GM21723 (cell line): ENCODE data around the gene RPS6KA2.

Experiments
- ATAC-seq: cut with Tn5 transposase; IDR thresholded peaks from one replicate; pipeline ENCODE4 v1.9.1; 2021; ENCODE audit warnings: mild to moderate bottlenecking, moderate library complexity; ENCODE audit not compliant: unreplicated experiment

Gene RPS6KA2

DNA sequence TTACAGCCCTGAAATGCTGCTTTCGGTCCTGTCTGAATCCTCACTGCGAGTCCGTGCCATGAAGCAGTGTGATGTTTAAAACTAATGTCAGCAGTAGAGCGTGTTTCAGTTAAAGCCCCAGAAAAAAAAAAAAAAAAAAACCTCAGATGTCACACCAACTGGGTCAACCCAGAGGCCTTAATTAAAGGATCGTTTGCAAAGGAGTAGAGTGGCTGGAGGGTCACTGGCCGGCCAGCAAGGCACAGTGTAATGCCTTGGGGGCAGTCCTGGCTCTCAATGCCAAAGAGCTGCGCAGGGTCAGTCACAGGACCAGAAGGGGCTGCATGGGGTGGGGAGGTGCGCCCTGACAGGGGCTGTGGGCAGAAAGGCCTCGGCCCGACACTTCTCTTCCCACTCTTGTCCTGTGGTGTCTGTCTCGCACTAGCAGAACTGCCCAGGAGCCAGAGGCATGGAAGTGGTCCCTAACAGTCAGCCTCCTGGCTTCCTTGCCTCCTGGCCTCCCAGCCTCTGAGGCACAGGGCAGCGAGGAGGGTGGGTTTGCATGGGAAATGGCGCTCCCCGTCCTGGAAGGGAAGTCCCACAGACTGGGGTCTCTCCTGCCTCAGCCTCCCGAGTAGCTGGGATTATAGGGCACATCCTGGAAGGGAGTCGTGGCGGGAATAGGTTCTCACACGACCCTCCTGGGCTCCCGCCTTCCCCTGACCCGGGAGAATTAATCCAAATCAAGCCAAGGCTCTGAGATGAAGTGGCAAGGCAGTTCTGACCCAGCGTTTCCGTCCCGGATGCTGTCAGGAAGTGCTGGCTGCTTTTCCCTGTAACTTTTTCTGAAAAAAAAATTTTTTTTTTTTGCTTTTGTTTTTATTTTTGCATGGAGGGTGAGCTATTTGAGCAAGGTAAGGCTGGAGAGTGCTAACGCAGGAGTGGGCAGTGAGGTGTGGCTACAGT, 190.6 kb downstream of the RPS6KA2 start:
- ATAC-seq, result no peak

DNA sequence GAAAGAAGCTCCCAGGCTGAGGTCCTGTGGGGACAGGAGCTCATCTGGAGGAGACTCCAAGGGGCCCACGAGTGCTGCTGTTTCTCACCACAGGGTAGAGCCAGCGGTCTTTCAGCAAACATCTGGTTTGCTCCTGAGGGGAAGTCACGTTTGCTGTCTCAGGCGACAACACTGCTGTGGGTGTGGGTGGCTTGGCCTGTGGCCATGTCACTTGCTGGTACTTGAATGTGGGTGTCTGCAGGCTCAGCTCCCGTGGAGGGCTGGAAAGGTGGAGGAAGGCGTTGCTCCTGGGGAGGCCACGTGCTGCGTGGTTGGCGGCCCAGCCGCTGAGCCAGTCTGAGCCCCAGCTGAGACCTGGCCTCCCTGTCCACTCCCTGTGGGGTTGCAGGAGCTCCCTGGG, 191.5 kb downstream of the RPS6KA2 start:
- ATAC-seq, result no peak

DNA sequence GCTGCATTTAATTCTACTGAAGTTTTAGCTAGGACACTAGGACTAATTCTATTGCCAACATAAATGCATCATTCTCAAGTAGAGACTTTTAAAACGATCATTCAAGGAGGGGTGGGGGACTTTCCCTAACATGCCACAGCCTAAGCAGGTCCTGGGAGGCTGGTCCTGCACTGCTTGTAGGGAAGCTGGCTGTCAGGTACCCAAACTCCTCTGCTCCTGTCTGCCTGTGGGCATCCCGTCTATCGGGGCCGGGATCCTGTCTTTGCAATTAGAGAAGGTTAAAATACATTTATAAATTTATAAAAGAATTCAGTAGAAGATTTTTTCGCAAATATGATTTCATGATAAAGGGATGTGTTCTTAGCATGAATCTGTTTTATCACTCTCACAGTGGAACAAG, 192.7 kb downstream of the RPS6KA2 start:
- ATAC-seq, result no peak

DNA sequence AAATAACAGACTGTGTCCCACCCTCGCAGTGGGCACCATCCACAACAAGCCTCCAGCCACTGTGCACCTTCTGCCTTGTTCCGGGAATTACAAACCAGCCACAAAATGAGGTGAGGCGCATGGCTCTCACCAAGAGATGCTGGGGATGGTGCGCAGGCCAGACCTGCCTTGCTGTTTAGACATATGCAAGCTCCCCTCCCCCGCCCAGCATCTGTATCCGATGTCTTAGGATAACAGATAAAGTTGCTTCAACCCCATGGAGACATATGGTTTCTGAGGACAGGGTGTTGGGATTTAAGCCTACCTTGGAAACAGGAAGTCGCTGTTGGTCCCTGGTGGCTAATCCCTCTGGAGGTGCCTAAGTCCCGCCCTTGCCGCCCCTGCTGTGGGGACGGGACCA, 194.0 kb downstream of the RPS6KA2 start:
- ATAC-seq, result no peak

DNA sequence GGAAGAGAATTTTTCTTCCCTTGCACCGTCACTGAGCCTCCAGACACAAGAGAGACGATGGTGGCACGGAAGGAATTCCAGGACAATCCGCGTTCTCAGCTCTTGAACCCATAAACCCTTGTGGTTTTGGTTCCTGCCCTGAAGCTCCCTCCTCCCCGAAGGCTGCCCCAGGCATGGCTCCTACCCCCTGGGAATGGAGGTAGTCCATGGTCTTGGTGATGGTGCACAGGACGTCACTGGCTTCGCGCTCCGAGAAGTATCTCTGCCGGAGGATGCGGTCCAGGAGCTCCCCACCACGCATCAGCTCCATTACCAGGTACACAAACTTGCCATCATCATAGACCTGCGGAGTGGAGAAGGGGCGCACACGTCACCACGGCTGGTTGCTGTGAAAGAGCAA, 196.8 kb downstream of the RPS6KA2 start:
- no peak for ATAC-seq

DNA sequence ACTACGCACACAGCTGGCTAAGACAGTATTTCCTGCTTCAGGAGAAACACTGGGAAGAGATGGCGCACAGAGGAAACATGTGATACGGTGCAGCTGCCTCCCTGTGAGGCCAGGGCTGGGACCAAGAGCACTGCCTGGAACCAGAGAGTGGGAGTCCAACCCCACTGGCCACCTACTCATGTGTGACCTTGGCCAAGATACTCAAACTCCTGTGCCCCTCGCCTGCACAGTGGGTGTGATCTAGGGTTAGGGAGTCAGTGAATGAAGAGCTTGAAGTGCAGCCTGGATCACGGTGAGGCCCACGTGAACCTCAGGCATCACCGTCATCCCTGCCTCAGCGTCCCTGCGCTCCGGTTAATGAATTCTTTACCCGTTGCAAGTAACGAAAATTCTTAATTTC, 202.6 kb downstream of the RPS6KA2 start:
- no peak for ATAC-seq

DNA sequence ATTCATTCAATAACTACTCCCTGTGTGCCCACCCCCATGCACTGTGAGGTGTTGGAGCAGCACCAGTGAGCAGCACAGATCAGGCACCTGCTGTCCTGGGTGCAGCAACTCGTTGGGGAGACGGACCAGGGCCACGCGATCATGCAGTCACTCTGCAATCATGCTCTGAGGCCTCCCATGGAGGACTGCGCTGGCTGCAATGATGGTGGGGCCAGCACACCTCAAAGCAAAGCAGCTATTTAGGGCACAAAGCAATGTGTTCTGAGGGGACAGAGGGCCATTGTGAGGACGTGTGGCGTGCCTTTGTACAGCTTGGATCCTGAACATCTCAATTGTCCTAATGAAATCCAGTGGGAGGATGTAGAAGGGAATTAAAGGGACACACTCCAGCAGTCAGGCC, 203.3 kb downstream of the RPS6KA2 start:
- no peak for ATAC-seq

DNA sequence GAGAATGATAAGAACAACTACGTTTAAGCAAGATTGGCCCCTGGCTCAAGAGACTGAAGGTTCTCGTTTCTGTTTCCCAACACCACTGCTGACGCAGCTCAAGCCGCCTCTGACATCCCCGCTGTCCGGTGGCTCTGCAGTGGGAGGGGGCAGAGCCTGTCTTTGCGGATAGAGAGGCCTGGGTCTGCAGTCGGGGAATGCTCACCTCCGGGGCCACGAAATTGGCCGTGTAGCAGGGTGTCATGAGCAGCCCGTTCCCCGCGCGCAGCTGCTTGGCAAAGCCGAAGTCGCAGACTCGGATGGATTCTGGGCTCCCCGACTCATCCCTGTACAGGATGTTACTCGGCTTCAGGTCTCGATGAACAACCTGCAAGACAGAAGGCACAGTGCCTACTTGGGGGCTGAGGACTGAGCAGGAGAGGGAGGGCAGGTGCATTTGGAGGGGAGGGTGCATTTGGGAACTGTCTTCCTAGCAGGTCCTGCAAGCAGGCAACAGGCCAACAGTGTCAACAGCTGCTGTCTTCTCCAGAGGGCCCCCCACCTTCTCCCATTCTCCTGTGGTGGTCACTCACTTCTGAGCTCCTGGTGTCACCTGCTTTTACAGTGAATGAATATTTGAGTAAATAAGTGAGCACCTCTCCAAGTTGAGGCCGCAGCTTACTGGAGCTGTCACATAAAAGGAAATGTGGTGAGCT, 203.9 kb downstream of the RPS6KA2 start:
- ATAC-seq, result no peak

DNA sequence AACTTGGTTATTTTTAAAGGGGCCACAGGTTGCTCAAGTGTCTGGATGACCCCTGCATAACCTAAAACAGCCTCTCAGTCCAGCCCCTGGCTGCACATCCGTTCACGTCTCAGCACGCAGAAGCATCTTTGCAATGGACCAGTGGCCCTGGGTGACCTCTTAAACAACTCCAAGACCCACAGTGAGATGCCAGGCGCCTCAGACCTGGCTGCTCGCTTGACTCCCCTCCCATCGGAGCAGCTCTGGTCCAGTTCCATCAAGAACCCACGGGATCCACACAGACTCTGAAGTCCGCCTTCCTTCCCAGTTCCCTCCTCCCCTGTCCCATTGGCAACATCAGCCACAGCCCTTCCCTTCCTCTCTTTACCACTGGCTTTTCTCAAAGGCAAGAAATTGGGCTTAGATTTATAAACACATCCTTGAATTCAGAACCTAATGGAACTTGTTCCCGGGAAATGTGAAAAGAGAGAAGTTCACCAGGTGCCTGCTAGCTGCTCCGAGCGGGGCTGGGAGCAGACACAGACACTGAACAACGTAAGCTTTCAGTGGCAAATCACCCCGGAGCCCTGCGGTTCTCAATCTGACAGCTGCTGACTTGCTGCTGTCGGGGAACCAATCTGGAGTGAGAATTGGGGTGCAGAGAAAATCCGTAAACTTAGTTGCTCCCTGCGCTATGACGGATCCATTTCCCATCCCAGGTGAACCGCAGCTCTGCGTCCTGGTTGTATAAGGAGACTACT, 204.7 kb downstream of the RPS6KA2 start:
- no peak for ATAC-seq

DNA sequence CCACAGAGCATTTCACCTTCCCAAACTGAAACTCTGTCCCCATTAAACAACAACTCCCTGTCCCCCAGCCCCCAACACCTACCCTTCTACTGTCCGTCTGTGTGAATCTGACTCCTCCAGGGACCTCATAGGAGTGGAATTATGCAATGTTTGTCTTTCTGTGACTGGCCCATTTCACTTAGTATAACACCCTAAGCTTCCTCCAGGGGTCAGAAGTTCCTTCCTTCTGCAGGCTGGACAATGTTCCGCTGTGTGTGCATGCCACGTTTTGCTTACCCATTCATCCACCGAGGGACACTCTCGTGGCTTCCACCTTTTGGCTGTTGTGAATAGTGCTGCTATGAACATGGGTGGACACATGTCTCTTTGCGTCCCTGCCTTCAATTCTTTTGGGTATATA, 206.7 kb downstream of the RPS6KA2 start:
- ATAC-seq, result no peak

DNA sequence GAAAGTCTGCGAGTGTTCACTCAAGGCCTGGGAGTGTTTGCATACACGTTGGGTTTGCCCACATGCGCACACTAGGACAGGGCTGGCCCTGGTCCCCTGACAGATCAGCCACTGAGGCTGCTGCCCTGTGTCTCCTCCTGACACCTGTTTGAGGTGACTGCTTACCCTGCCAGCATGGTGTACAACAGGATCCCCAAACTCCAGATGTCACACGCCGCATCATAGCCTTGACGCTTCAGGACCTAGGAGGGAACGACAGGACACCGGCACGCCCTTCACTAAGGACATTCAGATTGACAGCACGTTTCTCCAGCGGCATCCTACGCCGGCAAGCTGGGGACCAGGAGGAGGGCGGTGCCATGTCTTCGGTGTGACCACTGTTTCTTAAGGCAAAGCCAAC, 207.3 kb downstream of the RPS6KA2 start:
- peak; percentile 15 for ATAC-seq

DNA sequence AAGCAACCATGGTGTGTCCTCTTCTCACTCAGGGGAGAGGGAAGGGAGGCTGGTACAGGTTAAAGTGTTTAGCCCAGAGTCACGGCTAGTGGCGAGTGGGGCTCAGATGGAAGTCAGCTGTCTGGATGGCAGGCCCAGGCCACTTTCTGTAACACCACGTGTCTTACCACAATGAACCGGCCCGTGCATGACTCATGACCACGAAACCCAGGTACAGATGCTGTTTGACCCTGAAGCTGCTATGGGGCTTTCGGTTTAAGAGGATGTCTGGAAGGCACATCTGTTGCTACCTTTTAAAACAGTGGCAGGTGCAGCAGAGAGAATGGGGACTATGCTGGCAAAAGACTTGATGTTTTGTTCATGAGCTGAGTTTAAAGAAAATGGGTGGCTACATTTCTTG, 207.8 kb downstream of the RPS6KA2 start:
- peak; percentile 98 for ATAC-seq

DNA sequence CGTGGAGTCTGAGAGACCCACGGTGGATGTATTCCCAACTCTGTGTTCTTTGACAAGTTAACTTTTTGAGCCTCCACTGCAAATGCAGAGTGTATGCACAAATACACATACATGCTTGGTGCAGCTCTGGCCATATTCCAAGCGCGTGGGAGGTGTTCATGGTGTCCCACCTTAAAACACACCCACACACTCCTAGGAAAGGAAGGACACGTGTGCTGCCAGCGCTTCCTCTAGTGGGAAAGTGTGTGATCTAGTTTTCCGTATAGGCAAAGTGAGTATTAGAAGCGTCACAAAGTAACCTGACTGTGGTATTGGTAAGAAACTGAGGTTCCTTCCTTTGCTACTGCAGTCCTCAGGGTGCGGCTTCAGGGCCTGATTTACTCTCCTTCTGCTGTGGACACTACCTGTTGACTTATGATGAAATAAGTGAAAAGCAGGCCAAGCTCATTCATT, 208.3 kb downstream of the RPS6KA2 start:
- ATAC-seq, result no peak

DNA sequence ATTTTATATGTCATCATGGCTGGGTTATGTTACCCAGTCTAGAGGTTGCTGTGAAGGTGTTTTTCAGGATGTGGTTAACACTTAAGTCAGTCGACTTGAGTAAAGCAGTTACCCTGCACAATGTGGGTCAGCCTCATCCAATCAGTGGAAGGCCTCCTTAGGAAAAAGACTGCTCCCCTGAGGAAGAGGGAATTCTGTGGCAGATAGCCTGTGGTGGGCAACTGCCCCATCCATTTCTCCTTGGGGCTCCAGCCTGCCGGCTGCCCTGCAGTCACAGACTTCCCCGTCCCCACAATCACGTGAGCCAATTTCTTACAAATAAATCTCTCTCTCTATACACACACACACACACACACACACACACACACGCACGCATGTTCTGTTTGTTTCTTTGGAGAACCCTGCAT, 209.8 kb downstream of the RPS6KA2 start:
- no peak for ATAC-seq

DNA sequence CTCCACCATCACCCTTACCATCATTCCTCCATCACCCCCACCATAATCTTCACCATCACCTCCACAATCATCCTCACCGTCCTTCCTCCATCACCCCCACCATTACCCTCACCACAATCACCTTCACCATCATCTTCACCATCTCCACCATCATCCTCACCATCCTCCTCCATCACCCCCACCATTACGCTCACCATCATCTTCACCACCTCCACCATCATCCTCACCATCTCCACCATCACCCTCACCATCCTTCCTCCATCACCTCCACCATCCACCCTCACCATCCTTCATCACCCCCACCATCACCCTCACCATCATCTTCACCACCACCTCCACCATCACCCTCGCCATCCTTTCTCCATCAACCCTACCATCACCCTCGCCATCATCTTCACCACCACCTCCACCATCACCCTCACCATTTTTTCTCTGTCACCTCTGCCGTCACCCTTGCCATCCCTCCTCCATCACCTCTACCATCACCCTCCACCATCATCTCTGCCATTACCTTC, 211.2 kb downstream of the RPS6KA2 start:
- no peak for ATAC-seq

DNA sequence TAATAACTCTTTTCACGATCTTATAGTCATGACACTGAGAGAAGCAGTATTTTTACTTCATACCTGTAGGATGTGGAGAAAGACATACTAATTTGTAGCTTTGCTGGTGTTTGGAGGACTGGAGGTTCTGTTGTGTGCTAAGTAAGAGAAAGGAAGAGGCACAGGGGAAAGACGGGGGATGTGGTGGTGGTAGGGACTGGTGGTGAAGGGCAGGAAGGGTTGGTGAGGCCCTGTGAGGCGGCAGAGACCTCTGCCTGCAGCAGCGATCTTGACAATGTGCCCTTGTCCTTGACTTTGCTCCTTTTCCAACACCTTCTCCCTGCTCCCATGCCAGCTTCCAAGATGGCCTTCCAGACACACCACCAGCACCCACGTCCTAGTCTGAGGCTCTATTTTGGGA, 211.7 kb downstream of the RPS6KA2 start:
- ATAC-seq, result no peak

DNA sequence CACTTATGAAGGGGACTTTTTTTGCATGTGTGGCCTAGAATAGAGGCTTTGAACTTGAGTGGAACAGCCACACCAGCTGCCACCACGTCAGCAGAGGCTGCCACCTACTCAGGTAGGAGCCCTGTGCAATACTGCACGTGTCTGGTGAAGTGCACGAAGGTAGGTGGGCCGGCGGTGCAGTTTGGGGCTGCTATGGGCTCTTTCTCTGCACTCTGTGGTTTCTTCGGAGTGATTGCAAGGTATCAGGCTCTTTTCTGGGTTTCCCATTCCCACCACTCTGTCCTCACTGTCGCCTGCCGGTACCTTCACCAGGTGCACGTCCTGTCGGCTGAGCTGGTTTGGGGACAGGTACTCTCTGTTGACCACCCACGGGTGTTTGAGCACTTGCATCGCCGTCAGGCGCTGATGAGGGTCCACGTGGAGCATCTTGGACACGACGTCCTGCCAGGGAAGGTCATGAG, 213.5 kb downstream of the RPS6KA2 start:
- ATAC-seq, result no peak

DNA sequence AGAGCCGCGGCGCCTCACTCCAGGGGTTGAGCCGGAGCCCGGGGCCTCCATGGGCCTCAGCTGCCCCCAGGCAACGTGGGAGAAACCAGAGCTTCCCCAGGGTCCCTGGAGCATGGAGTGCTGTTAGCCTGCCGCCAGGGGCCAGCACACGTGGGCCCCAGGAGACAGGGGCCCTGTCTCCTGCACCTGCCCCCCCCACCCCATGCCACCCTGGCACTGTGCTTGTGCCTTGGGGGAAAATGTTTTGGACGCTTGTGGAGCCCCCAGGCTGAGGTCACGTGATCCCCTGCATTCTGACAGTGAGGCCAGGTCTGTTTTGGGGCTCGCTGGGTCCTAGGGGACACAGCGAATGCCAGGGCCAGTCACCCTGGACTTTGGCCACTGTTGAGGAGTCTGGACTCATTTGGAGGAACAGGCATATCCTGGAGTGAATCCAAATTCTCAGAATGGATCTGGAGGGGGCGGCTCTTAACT, 214.1 kb downstream of the RPS6KA2 start:
- ATAC-seq, result no peak

DNA sequence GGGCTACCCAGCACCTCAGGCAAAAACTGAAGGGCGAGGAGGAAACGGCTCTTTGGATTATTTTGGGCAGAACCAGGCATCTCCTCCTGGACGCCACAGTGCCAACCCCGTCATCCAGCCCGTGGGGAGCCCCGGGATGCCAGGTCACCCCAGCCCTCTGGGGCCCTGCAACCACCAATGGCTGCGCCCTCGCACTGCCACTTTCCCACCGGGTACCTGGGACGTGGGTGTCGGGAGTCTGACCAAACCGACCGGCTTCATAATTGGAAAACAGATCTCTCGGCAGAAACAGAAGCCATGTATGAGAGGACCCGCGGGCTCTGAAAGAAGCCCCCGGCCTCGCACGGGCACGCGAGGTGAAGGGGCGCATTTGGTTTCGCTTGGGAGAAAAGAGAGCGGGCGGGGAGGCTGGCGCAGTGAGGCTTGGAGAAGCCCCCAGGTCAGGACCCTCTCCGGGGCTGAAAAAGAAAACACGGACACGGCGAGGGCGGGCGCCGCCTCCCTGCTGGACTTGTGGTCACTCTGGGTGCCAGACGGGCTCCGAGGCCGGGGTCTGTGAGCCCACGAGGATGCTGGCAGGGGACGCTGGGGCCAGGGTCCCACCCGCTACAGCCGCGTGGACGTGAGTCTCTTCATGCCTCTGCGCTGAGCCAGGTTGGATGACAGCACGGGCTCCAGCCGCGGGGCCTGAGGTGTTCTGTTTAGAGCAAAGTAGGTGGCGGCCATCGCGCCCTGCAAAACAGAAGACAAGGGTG, 214.7 kb downstream of the RPS6KA2 start:
- no peak for ATAC-seq

DNA sequence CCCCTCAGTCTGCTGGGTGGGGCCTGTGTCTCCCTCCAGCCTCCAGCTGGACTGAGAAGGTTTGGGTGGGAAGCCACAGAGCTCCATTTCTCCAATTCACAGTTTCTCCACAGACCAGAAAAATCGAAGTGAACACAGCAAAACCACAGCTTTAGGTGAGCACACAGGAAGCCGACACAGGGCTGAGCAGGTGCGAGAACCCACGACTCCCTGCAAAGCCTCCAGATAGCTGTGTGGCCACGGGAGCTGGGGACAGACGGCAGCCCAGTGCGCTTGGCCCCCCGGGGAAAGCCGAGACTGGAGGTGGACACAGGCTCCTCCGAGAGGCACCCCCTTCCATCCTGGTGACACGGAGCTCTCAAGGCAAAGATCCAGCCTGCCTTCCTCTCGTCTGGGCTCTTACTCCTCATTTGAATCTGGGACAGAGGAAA, 215.3 kb downstream of the RPS6KA2 start:
- ATAC-seq, result no peak
